HG03439 (cell line): ENCODE measurements around the gene XRCC6.
"Not testable (repeated sequence)": the region's sequence is repeated elsewhere in the genome, so short reads cannot be mapped to it uniquely, and the experiment has no call there.

ENCODE experiments used
- ATAC-seq: cut with Tn5 transposase; IDR thresholded peaks from one replicate; pipeline ENCODE4 v1.9.1; 2021; ENCODE audit warnings: mild to moderate bottlenecking, moderate library complexity; ENCODE audit not compliant: unreplicated experiment

Gene XRCC6

GRCh38 chr22:41648432-41648831 is 27.3 kb downstream of the XRCC6 start:
- no peak for ATAC-seq

- no peak for ATAC-seq
Observed at GRCh38 chr22:41650229-41650628, 29.1 kb downstream of the XRCC6 start.

- no peak for ATAC-seq
Observed at GRCh38 chr22:41650821-41651220, 29.7 kb downstream of the XRCC6 start.

- ATAC-seq = no peak
Observed at GRCh38 chr22:41654322-41654721, 33.2 kb downstream of the XRCC6 start.

DNA sequence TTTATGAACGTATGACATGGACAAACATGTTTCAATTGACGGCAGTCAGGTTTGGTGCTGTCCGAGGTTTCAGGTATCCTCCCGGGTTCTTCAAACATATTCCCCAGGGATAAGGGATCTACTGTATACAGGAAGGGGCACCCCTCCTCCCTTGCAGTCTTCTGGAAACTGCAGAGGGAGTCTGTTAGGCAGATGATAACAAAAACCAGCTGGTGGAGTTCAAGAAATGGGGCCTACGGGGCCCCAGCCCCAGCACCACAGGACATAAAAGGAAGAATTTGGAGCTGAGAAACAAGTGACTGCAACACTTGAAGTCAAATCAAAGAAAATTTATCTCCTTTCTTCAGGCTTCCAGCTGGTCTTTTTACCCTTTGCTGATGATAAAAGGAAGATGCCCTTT is 35.5 kb downstream of the XRCC6 start:
- no peak for ATAC-seq

DNA sequence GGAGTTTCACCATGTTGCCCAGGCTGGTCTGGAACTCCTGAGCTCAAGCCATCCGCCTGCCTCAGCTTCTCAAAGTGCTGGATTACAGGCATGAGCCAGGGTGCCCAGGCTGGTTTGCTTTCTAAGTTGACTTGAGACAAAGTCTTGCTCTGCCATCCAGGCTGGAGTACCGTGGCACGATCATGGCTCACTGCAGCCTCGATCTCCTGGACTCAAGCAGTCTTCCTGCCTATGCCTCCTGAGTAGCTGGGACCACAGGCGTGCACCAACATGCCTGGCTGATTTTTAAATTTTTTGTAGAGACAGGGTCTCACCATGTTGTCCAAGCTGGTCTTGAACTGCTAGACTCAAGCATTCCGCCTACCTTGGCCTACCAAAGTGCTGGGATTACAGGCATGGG is 36.6 kb downstream of the XRCC6 start:
- ATAC-seq = no peak

GRCh38 chr22:41658869-41659268 is 37.8 kb downstream of the XRCC6 start:
- no peak for ATAC-seq

DNA sequence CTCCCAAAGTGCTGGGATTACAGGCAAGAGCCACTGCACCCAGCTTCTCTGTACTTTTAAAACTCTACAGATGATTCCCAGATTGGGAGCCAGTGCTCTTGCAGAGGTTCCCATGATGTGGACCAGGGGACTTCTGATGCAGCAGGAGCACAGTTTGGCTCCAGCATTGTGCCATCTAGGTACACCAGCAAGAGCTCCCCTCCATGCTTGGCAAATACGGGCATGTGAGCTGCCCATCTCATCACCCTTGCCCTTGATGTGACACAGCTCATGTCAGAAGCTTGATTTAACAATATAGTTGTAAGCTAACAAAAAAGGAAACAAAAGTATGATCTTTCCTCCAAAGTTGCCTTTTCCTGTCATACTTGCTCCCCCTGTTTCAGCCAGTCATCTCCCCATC is 38.8 kb downstream of the XRCC6 start:
- ATAC-seq = no peak

DNA sequence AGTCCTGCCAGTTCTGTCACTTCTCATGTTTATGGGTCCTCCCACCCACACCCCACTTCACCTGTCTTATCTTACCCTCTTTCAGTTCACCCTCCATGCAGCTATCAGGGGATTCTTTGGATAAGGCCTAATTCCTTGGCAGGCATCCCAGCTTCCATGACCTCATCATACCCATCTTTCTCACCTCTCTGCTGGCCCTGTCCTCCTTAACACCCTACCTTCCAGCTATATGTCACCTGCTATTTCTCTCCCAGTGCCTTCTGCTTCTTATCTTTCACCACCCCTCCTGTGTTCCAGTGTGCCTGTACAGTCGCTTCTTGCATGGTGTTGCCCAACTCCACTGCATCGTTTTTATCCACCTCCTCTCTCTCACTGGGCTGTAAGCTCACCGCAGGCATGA is 39.3 kb downstream of the XRCC6 start:
- ATAC-seq = no peak

DNA sequence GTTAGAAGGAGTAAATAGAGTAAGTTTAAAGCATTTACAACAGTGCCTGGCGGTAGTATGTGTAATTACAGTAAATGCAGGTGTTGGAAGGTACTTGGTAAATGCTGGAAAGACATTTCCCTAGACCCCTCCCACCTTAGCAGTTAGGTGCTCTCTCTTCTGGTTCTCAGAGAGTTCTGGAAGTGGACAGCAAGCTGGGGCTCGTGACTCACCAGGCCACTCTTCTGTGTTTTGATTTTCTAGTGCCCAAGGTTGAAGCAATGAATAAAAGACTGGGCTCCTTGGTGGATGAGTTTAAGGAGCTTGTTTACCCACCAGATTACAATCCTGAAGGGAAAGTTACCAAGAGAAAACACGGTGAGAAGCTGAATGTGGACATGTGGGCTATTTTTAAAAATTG is 40.0 kb downstream of the XRCC6 start:
- ATAC-seq = no peak

DNA sequence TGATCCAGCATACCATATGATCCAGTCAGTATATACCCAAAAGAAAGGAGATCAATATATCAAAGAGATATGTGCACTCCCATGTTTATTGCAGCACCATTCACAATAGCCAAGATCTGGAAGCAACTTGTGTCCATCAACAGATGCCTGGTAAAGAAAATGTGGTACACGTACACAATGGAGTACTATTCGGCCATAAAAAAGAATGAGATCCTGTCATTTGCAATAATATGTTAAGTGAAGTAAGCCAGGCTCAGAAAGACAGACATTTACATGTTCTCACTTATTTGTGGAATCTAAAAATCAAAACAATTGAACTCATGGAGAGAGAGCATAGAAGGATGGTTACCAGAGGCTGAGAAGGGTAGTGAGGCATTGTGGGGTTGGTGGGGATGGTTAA is 40.6 kb downstream of the XRCC6 start:
- ATAC-seq = no peak

DNA sequence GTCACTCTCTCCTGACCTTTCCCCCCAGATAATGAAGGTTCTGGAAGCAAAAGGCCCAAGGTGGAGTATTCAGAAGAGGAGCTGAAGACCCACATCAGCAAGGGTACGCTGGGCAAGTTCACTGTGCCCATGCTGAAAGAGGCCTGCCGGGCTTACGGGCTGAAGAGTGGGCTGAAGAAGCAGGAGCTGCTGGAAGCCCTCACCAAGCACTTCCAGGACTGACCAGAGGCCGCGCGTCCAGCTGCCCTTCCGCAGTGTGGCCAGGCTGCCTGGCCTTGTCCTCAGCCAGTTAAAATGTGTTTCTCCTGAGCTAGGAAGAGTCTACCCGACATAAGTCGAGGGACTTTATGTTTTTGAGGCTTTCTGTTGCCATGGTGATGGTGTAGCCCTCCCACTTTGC is 42.5 kb downstream of the XRCC6 start:
- not testable (repeated sequence) for ATAC-seq

DNA sequence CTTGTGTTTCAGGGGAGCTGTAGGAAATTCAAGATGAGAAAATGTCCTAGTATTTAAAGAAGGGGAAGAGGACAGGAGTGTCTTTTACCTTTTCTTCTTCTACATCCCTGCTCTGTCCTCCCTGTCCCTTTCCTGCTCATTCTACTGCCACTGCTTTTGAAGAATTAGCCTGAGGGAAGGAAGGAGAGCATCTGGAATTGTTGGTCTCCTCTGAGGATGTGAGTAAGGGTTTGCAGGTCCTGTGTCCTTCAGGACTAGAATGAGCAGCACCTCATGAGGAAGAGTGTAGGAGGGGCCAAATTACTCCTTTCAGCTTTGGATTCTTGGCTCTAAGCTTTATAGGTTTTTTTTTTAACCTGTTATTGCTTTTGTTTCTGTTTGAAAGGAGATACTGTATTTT is 43.4 kb downstream of the XRCC6 start:
- no peak for ATAC-seq

GRCh38 chr22:41664951-41665350 is 43.9 kb downstream of the XRCC6 start:
- ATAC-seq = no peak

DNA sequence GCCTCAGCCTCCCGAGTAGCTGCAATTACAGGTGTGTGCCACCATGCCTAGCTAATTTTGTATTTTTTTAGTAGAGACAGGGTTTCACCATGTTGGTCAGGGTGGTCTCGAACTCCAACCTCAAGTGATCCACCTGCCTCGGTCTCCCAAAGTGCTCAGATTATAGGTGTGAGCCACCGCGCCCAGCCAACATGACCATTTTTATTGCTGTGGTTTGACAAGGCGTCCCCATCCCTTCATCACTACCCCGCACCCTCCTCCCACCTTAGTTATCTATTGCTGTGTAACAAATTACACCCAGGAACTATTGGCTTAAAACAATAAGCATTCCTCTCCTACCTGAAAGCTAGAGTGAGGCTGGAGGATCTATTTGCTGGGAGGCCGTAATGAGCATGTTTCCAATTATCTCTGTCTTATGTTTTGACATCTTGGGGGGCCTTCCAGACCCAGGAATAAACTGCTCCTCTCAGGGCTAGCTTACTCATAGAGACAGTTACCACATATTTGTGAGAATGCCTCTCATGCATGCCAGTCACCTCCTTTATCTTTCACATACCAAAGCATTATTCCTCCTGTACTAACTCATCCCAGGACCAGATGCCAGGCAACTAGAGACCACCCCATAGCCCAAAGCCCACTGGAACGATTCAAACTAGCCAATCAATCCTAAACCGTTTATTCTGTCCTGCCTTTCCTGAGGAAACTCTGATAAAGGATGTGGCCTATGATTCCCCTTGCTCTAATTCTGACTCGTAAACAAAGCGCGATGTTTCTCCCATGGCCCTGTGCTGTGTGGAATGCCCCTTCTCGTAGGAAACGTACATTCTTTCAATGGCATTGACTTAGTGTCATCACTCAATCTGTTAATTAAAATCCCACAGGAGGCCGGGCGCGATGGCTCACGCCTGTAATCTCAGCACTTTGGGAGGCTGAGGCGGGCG is 48.1 kb downstream of the XRCC6 start:
- ATAC-seq = no peak

GRCh38 chr22:41672096-41672495 is 51.0 kb downstream of the XRCC6 start:
- ATAC-seq = not testable (repeated sequence)

GRCh38 chr22:41672780-41673509 is 51.9 kb downstream of the XRCC6 start:
- ATAC-seq = no peak

- no peak for ATAC-seq
Observed at GRCh38 chr22:41674846-41675340, 53.8 kb downstream of the XRCC6 start.

GRCh38 chr22:41676134-41676533 is 55.0 kb downstream of the XRCC6 start:
- ATAC-seq = no peak

GRCh38 chr22:41681616-41682015 is 60.5 kb downstream of the XRCC6 start:
- ATAC-seq = no peak

DNA sequence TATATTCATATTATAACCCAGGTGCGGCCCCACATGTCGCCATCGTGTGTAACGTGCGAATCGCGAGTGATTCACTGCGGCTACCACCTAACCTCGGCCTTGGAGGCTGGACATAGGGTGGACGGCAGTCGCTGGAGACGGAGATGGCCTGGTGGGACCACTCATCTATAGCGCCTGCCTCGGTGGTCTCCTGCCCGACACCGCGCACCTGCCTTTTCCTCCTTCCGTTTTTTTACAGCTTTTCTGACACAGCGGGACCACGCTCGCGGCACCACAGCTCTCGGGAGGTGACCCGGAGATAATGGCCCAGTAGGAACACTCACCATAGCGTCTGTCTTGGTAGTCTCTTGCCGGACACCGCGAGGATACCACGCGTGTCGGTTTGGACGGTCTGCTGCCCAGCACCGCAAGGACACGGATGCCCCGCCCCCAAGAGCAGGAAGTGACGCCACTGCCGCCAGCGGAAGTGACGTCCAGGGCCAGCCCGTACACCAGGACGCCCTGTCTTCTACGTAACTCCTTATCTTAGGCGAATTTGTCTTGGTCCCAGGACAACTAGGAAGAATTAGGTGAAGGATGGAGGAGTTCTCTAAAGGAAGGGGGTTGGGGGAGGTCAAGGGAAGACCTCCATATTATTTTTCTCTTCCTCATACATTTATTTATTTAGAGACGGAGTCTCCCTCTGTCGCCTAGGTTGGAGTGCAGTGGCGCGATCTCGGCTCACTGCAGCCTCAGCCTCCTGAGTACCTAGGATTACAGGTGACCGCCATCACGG is 61.1 kb downstream of the XRCC6 start:
- ATAC-seq = peak; percentile 68
